ENCODE results near the gene NUDT22.
"Not testable (repeated sequence)": the region's sequence is repeated elsewhere in the genome, so short reads cannot be mapped to it uniquely, and the experiment has no call there.

Gene NUDT22

DNA sequence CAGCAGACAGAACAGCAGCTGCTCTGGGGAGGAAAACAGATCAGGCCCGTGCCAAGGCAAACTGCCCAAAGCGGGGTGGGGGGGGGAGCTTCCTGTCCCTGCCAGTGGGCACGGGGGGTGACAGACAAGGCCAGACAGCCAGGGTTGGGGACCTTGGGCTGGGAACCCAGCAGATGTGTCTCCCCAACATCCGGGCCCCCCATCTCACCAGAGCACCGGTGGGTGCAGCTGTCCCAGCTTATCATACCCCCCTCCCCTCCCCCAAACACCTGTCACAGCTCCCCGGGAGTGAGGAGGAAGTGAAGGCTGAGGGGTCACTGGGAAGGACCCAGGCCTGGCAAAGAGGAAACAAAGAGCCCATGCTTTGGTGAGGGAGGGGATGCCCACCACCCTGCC is 19.3 kb downstream of the NUDT22 start:
- peak; percentile 32 for DNase-seq

DNA sequence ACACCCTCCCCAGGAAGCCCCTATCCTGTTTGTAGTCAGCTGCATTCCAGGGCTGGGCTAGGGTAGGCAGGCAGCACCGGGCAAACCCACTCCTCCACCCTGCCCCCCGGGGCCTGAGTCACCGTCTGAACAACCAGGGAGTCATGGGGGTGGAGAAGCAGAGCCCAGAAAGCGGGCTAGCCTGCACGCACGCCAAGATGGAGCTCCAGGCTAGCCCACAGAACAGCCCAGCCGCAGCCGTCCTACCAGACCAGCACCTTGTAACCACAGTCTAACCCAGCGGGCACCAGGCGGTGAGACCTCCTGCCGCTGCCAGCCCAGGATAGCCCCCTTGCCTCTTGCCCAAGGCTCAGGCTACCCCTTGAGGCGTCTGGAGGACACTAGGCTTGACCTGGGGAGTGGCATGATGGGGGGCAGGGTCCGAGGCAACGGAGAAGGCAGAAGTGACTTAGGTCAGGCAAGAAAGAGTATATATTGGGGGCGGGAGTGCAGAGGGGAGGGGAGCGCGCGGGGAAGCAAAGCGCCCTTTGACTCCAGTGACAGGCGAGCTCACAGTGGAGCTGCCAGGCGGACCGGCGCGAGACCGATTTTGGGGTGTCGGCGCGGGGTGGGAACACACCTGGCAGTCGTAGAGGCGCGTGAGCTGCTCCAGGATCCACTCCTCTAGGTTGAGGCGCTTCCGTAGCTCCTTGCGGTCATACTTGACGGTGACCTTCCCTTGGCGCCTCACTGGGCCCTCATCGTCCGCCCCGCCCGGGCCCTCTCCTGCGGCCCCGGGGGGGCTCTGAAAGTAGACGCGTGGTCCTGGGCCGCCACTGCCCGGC is 19.9 kb downstream of the NUDT22 start:
- DNase-seq, result no peak

DNA sequence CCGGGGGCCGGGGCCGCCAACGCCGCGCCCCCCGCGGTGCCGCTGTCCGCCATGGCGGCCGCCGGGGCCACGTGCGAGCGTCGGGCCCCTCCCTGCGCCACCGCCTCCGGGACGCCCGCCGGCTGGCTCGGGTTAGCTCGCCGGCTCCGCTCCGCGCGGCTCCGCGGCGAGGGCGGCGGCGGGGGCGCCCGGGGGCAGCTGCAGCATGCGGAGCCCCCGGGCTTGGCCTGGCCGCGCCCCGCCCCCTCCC is 20.5 kb downstream of the NUDT22 start:
- not testable (repeated sequence) for DNase-seq

DNA sequence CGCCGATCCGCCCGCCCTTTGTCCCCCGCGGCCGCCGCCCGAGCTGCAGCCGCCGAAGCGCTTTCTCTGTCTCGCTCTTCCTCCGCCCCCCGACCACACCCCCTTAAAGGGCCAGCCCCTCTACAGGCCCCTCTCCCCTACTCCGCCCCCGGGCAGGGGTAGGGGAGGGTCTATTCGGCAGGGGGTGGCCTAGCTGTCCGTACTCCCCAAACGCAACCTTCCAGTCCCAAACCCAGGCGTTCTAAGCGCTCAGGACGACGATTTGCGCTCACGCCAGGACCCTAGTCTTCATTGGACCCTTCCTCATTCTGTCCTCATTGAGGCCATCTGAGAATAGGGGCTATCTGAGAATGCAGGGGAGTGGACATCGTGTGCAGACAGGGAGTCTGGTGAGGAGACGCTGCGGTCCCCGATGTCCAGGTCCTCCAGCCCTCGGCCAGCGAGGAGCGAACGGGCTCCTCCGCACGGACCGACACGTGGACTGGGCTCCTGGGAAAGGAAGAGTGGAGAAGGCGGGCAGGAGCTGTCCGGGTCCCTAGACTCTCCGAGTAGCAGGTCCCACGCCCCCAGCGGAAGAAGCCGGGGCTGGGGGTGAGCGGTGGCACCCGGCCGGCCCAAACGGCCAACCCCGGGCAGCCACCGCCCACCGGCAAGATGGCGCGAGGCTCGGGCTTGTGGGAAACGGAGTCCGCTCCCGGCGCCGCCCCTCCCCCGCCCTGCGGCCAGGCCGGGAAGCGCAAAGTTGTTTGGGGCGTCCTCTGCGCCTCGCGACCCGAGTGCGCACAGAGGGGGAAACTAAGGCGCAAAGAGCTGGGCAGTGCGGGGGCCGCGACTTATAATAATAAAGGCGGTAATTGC is 21.0 kb downstream of the NUDT22 start, which contains the start of gene PPP1R14B:
PPP1R14B (minus strand) TSS at position 73 of the 858 bp plus-strand sequence. CDS start 270 bp downstream, outside the sequence.
- DNase-seq, result peak; percentile 47

DNA sequence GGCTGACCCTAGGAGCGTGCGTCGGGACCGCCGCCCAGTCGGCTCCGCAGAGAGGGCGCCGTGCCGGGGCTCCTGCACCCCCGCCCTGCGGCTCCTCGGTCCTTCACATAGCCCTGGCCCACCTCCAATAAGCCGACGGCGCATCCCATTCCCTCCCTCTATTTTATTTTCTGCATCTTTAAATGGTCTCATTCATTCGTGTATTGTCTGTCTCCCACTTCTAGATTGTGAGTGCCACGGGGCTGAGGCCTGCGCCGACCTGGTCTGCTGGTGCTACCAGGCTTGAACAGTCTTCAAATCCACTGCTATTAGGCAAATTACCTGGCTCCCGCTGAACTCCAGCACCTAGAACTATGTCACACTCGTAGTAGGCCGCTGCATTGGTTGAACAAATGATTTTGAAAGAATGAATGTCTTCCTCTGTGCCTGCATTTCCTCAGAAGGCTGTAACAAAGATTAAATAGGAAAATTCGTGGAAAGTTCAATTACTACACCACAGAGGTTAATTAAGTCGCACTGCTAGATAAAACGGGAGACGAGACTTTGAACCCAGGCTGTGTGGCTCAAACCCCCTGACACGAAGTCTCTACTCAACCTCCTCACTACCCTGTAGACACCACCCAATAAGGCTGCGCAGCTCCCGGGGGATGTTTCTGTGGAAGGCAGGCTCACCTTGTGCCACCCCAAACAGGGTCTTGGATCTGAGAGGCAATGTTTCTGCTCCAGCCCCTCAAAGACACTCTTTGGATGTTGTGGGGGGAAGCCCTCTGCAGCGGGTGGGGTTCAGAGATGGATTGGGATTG is 21.9 kb downstream of the NUDT22 start:
- no peak for DNase-seq

DNA sequence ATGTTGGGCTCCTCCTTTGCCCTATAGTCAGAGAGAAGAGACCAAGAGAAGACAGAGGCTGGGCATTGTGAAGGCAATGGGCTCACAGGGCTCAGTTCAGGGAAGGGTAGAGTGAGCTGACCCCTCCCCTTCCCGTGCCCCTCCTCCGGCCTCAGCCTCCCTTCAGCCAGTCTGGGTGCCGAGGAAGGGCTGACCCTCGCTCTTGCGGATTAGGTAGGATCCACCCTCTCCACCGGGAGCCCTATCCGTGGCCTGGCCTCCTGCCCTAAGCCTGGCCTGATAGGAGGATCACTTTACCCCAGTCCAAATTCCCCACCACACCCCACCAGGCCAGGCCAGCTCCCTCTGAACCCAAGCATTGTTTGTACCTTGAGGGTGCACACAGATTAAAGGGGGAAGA is 22.5 kb downstream of the NUDT22 start:
- DNase-seq, result no peak

DNA sequence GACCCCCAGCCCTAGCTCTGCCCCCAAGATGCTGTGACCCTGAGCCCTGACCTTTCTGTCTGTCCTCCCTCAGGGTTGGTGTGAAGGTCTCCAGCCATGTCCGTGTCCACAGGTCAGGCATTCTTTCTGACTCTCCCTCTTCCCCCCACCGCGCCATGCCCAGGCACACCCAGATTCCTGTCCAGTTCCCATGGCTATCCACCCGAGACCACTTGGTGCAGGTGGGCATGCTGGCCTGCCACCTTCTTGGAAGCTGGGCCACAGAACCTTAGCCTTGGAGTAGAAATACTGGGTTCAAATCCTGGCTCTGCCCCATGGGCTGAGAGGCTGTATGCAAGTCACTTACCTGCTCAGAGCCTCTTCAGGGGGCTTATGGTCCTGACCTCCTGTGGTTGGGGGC is 23.0 kb downstream of the NUDT22 start:
- DNase-seq, result no peak

DNA sequence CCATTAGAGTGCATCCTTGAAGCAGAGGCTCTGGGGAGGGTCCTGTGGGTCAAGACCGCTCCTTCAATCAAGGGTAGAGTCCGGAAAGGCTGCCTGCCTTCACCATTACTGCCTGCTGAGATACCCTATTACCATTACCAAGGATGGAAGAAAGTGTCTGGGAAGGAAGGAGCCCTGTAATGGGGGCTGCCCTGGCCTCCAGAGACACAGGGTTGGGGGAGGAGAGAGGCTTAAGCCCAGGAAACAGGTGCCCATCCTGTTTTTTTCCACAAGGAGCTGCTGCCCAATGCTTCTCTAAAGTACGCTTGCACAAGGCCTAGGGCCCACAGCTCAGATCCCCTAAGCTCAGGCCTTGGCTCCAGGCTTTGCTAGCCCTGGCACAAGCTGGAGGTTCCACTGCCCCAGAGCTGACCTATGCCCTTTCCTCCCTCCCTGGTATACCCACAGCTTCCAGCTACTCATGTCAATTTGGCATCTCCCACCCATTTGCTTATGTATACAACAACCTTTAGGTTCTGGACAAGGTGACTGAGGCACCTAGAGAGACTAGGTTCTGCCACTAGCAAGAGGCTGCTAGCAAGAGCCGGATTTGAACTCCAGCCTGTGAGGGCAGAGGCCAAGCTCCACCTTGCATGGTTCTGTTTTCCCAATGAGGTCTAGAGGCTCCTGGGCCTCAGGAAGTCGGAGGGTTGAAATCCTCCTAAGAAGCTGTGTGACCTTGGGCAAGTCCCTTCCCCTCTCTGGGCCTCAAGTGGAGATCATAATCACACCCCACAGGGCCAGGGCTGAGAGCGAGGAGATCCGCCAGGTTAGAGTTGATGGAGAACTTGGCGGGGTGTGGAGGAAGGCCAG is 23.7 kb downstream of the NUDT22 start:
- peak; percentile 28 for DNase-seq

DNA sequence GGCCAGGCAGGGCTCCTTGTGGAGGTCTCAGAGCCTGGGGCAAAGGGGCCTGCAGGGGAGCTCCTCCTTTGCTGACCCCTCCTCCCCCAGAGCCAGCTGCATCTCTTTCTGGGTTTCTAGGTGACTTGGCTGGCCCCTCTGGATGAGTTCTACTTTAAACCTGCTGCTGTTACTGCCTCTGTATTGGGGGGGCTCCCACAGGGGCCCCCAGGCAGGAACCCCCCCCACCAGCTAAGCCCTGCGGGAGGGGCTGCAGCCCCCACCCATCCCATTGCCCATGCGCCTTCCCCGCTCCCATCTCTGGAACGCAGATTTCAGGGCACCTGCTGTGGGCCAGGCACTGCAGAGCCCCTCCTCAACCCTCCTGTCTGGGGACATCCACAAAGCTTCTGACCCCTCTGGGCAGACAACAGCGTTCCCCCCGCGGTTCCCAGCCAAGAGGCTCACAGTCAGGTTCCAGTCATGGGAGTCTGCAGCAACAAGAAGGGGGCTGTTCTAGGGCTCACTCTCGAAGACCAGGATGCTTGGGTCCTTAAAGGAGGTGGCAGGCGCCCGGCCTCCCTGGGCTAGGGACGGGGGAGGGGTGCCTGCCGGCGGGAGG is 24.4 kb downstream of the NUDT22 start:
- no peak for DNase-seq

DNA sequence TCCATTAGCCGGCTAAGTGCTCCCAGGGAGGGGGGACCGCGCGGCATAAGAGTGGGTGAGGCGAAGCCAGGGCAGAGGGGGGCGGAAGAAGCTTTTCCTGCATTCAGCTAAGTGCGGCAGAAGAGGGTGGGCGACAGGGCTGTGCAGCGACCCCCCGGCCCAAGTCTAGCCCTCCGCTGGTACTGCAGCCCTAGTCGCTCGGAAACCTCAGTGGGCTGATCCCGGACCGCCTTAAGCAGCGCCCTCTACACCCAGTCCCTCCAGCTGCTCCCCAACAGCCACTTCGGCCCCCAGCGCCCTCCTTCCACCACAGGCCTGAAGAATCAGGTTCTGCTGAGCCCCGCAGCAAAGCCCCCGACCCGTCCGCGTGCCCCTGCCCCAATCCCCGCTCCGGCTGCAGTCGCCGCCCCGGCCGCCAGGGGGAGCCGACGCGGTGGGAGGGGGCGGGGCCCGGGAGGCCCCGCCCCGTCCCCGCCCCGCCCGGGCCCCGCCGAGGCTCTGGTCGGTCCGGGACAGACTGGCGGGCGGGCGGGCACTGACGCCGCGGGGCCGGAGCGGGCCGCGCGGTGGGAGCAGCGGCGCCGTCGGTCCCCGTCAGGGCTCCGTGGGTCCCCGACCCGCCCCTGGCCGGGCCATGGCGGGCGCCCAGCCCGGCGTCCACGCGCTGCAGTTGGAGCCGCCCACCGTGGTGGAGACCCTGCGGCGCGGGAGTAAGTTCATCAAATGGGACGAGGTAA is 25.1 kb downstream of the NUDT22 start, which contains the start of gene PLCB3:
PLCB3 (plus strand) TSS at position 515 of the 737 bp plus-strand sequence; CDS start at position 635, 120 bp downstream.
- DNase-seq, result no peak

DNA sequence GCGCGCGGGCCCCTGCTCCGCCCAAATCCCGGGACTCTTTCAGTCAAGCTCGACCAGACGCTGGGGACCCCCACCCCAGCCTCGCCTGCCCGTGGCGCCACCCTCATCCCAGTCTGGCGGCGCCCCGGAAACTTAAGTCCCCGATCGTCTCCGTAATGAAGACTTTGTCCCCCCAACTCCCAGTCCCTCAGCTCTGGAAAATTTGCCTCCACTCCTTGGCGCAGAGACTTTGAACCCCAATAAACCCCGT is 25.6 kb downstream of the NUDT22 start:
- DNase-seq, result no peak

DNA sequence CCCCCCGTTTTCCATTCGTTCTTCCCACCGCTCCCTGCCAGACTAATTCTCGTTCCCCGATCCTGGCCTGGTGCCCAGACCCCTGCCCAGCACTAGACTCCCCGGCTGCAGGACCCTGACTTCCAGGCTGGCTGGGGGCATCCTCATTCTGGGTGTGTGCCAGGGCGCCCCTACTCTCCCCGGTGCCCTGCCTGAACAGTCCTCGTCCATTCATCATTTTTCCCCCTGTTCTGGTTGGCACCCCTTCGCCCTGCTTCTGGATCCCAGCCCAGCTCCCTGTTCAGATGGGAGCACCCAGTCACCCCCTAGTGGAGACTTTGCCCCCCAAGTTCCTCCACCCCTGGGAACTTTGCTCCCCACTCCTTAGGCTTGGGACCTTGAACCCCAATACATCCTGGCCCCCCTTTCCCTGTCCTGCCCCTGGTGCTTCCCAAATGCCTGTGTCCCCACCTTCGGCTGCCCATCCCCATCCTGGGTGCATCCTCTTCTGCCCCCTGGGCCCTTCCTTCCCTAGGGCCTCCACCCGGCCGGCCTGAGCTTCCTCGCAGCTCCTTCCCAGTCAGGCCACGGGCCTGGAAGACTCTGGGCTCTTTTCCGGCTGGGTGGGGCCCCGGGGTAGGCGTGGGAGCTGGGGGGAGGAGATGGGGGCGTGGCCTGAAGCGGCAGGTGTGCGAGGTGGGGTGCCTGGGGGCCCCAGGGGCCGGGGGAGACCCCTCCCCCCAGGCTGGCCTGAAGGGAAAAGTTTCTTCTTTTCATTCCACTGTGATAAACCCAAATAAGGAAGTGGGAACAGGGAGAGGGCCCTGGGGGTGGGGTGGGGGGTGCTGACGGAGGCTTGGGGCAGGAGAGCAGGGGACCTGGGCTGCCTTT is 26.2 kb downstream of the NUDT22 start:
- no peak for DNase-seq

DNA sequence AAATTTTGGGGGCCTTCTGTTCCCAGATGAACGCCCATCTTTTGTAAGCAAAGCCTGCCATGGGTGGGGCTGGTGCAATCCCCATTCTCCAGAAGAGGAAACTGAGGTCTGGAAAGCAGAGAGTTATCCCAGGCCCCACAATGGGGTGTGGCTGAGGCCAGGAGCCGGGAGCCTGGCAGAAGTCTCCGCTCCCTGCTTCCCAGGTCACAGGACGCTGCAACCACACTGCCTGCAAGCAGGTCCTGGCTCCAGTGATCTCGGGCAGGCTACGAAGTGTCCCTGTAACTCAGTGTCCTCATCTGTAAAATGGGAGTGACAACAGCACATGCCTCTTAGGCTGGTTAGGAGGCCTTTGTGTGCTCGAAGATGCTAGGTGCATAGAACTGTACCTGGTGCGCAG is 27.0 kb downstream of the NUDT22 start:
- no peak for DNase-seq

DNA sequence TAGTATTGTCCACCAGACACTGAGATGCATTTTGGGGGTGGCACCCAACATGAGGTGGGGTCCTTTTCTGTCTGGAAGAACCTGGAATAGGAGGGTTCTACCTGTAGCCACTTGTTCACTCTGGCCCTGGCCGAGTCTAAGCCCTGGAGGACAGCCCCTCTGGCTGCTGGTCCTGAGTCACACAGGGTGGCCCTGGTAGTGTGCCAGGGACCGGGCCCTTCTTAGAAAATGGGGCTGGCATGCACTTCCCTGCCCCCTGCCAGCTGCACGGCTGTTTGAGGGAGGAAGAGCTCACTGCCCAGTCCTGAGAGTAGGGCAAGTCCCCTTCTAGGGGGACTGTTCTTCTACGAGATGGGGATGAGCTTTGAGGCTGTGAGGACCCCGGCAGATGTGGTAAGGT is 27.4 kb downstream of the NUDT22 start:
- DNase-seq, result no peak

DNA sequence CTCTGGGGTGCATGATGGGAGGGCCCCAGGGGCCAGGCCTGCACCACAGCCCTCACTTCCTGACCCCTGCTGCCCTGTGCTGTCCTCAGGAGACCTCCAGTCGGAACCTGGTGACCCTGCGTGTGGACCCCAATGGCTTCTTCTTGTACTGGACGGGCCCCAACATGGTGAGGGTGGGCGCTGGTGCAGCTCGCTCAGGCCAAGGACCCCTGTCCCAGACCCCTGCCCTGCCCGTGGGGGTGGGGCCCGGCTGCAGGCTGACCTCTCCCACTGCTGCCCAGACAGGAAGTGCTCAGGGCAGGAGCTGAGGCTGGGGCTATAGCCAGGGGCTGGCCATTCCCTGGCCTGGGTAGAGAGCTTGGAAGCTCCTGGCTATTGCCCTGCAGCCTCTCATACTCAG is 28.3 kb downstream of the NUDT22 start:
- DNase-seq, result no peak

DNA sequence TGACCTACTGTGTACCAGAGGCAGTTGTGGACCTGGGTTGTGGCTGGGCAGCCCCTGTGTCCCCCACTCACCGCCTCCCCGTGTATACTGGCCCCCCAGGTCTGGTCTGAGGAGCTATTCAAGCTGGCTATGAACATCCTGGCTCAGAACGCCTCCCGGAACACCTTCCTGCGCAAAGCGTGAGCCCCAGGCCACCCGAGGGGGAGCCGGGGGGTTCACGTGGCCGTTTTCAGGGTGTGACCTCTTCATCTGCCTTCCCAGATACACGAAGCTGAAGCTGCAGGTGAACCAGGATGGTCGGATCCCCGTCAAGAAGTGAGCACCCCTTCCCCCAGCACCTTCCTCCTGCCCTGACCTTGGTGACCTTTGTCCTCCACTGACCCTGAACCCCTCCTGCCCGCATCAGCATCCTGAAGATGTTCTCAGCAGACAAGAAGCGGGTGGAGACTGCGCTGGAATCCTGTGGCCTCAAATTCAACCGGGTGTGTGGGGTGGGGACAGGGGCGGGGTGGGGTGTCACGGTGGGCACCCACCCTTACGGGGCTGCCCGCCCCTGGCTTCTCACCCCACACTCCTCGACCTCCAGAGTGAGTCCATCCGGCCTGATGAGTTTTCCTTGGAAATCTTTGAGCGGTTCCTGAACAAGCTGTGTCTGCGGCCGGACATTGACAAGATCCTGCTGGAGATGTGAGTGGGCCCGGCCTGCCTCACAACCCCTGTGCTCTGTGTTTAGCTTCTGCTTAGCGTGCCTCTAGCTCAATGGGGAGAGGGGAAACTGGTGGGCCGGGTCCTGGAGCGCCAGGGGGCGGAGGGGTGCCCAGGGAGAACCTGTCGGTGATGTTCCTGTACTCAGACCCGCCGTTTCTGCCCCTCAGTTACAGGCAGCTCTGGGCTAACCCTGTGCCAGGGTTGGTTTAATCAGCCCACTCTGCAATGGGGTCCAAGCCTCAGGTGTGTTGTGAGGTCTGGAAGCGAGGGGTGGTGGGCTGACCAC is 29.4 kb downstream of the NUDT22 start:
- DNase-seq, result no peak

DNA sequence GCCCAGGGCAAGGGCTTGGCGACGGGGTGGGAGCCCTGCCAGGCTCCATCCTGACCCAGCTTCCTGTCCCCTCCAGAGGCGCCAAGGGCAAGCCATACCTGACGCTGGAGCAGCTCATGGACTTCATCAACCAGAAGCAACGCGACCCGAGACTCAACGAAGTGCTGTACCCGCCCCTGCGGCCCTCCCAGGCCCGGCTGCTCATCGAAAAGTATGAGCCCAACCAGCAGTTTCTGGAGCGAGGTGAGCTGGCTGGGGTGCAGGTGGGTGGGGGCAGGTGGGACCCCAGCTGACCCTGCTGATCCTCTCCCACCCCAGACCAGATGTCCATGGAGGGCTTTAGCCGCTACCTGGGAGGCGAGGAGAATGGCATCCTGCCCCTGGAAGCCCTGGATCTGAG is 30.2 kb downstream of the NUDT22 start:
- no peak for DNase-seq

DNA sequence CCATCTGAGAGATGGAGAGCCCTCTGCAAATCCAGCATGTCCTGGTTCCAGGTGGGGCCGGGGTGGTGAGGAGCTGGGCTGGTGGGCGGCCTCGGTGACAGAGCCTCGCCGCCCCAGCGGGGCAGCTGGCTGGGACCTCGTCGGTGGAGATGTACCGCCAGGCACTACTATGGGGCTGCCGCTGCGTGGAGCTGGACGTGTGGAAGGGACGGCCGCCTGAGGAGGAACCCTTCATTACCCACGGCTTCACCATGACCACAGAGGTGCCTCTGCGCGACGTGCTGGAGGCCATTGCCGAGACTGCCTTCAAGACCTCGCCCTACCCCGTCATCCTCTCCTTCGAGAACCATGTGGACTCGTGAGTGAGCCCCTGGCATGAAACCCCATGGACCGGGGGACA is 32.3 kb downstream of the NUDT22 start:
- DNase-seq, result no peak

DNA sequence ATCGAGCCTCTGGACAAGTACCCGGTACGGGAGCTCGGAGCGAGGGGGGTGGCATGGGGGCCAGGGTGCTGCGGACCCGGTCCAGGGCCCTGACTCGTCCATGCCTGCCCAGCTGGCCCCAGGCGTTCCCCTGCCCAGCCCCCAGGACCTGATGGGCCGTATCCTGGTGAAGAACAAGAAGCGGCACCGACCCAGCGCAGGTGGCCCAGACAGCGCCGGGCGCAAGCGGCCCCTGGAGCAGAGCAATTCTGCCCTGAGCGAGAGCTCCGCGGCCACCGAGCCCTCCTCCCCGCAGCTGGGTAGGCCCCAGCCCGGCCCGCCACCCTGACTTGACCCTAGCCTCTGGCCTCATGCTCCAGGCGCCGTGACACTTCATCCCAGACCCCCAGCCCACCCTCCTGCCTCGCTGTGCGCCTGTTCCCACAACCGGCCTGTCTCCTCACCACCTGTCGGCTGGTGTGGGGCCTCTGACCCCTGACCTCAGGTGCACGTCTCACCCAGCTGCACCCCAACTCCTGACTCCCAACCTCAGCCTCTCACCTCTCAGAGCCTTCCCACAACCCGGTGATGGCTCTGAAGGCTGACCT is 33.0 kb downstream of the NUDT22 start:
- DNase-seq, result no peak
